IMR-90 (cell line): ENCODE measurements around the gene KCNJ8. TPM values are rescaled to one million over a fixed set of nuclear protein-coding genes. Genes with fewer than 3 reads are reported as not detected.

ENCODE experiments used
- ATAC-seq: fragments of 200-7000 bp; cut with Tn5 transposase; 2 replicates; pipeline ENCODE4 v1.9.1; 2020; ENCODE audit warnings: low read depth, mild to moderate bottlenecking, moderate library complexity
- BruUV-seq: library from RNA; stranded (reverse); fragments of 400-500 nt; replicated peaks from 2 replicates; lab custom pipeline; 2021; lab: Mats Ljungman, UMichigan
- CTCF ChIA-PET: fragments of 300-600 bp; formaldehyde crosslinking; extraction: SDS; loops from one replicate; lab custom pipeline; 2021; ENCODE audit warnings: antibody characterized with exemption; lab: Yijun Ruan, JAX
- POLR2A ChIA-PET: fragments of 300-600 bp; sonication (Branson Sonifier 250); formaldehyde crosslinking; loops from one replicate; lab custom pipeline; 2022; ENCODE audit warnings: antibody characterized with exemption; ENCODE audit not compliant: unreplicated experiment; lab: Charles Lee
- DNase-seq: peaks from one replicate; pipeline ENCODE4 v3.0.0; 2013
- H2AFZ ChIP-seq: replicated peaks from 2 replicates; pipeline ENCODE3; 2013; ENCODE audit warnings: low read length, mild to moderate bottlenecking; ENCODE audit not compliant: poor library complexity
- H2AK5ac ChIP-seq: 2 replicates; pipeline ENCODE4 v1.6.1; 2013; ENCODE audit warnings: low read depth, low read length, inconsistent platforms
- H2AK9ac ChIP-seq: replicated peaks from 2 replicates; pipeline ENCODE3; 2013; ENCODE audit warnings: mild to moderate bottlenecking, low read depth, low read length, moderate library complexity; ENCODE audit not compliant: poor library complexity
- H2BK120ac ChIP-seq: 2 replicates; pipeline ENCODE4 v1.6.1; 2013; ENCODE audit warnings: low read depth, low read length, inconsistent platforms
- H2BK15ac ChIP-seq: 3 replicates; pipeline ENCODE4 v1.6.1; 2013; ENCODE audit warnings: low read depth, low read length, inconsistent platforms
- H2BK20ac ChIP-seq: 2 replicates; pipeline ENCODE4 v1.6.1; 2013; ENCODE audit warnings: low read depth, mild to moderate bottlenecking, inconsistent platforms, low read length, moderate library complexity
- H2BK5ac ChIP-seq: 2 replicates; pipeline ENCODE4 v1.6.1; 2013; ENCODE audit warnings: mild to moderate bottlenecking, low read depth, low read length, inconsistent platforms; ENCODE audit not compliant: poor library complexity, severe bottlenecking
- H3K14ac ChIP-seq: replicated peaks from 2 replicates; pipeline ENCODE4 v1.6.1; 2013; ENCODE audit warnings: low read depth, low read length, inconsistent platforms
- H3K18ac ChIP-seq: 2 replicates; pipeline ENCODE4 v1.6.1; 2013; ENCODE audit warnings: low read depth, low read length, control low read depth
- H3K23ac ChIP-seq: 2 replicates; pipeline ENCODE4 v1.6.1; 2013; ENCODE audit warnings: low read depth, low read length, inconsistent platforms
- H3K27ac ChIP-seq: 2 replicates; pipeline ENCODE4 v1.5.1; 2013; ENCODE audit warnings: mild to moderate bottlenecking, control low read depth, low read length; ENCODE audit not compliant: insufficient read depth
- H3K27me3 ChIP-seq: 2 replicates; pipeline ENCODE4 v1.6.1; 2013; ENCODE audit warnings: low read length; ENCODE audit not compliant: control insufficient read depth, insufficient read depth
- H3K36me3 ChIP-seq: 2 replicates; pipeline ENCODE4 v1.6.1; 2013; ENCODE audit warnings: low read length, mixed read lengths; ENCODE audit not compliant: control insufficient read depth, insufficient read depth
- H3K4ac ChIP-seq: 2 replicates; pipeline ENCODE4 v1.6.1; 2013; ENCODE audit warnings: low read depth, low read length, inconsistent platforms
- H3K4me1 ChIP-seq: 2 replicates; pipeline ENCODE4 v1.6.1; 2013; ENCODE audit warnings: low read length, mixed read lengths; ENCODE audit not compliant: control insufficient read depth, insufficient read depth
- H3K4me2 ChIP-seq: 2 replicates; pipeline ENCODE4 v1.6.1; 2013; ENCODE audit warnings: low read depth, mild to moderate bottlenecking, control low read depth, low read length, moderate library complexity
- H3K4me3 ChIP-seq: 2 replicates; pipeline ENCODE4 v1.5.1; 2013; ENCODE audit warnings: low read depth, mild to moderate bottlenecking, control low read depth, low read length, moderate library complexity; ENCODE audit not compliant: insufficient read depth
- H3K56ac ChIP-seq: 2 replicates; pipeline ENCODE4 v1.6.1; 2013; ENCODE audit warnings: low read length, inconsistent platforms; ENCODE audit not compliant: insufficient read depth; ENCODE audit errors: extremely low read depth
- H3K79me1 ChIP-seq, 2 experiments: 2 replicates each; pipeline ENCODE4 v1.6.1; 2013; ENCODE audit warnings: low read length in 2 of 2, inconsistent platforms in 1 of 2, low read depth in 1 of 2
- H3K9ac ChIP-seq: 2 replicates; pipeline ENCODE4 v1.6.1; 2013; ENCODE audit warnings: low read depth, low read length, control low read depth
- H3K9me1 ChIP-seq: 2 replicates; pipeline ENCODE4 v1.6.1; 2013; ENCODE audit warnings: low read length, inconsistent platforms; ENCODE audit not compliant: insufficient read depth
- H3K9me3 ChIP-seq: 2 replicates; pipeline ENCODE4 v1.6.1; 2013; ENCODE audit warnings: low read length; ENCODE audit not compliant: control insufficient read depth, insufficient read depth
- H4K20me1 ChIP-seq: 2 replicates; pipeline ENCODE4 v1.6.1; 2013; ENCODE audit warnings: low read length, inconsistent platforms; ENCODE audit not compliant: insufficient read depth
- H4K5ac ChIP-seq: 2 replicates; pipeline ENCODE4 v1.6.1; 2013; ENCODE audit warnings: mild to moderate bottlenecking, low read depth, low read length, control low read depth
- H4K8ac ChIP-seq, 2 experiments: 2 replicates each; pipeline ENCODE4 v1.6.1; 2013; ENCODE audit warnings: low read depth in 2 of 2, low read length in 2 of 2, control low read depth in 1 of 2, inconsistent platforms in 1 of 2
- H4K91ac ChIP-seq: 2 replicates; pipeline ENCODE4 v1.6.1; 2013; ENCODE audit warnings: low read depth, low read length, inconsistent platforms; ENCODE audit not compliant: insufficient read depth
- BHLHE40 ChIP-seq: fragments of 150-350 bp; IDR thresholded peaks from 2 replicates; pipeline ENCODE4 v1.6.1; 2016; ENCODE audit warnings: mild to moderate bottlenecking, low read depth, low read length
- CEBPB ChIP-seq: IDR thresholded peaks from 2 replicates; pipeline ENCODE4 v1.6.1; 2012; ENCODE audit warnings: low read depth, low read length, improper control_type of control experiment
- CHD1 ChIP-seq: IDR thresholded peaks from 2 replicates; pipeline ENCODE4 v1.6.1; 2012; ENCODE audit warnings: low read depth, low read length, improper control_type of control experiment
- CTCF ChIP-seq: conservative IDR thresholded peaks from 2 replicates; pipeline ENCODE4 v1.5.1; 2012; ENCODE audit warnings: mild to moderate bottlenecking, low read depth, low read length, improper control_type of control experiment
- FOS ChIP-seq: fragments of 150-350 bp; IDR thresholded peaks from 2 replicates; pipeline ENCODE4 v1.6.1; 2016; ENCODE audit warnings: low read depth, low read length
- MAFK ChIP-seq: IDR thresholded peaks from 2 replicates; pipeline ENCODE4 v1.6.1; 2012; ENCODE audit warnings: low read depth, low read length, improper control_type of control experiment
- NFE2L2 ChIP-seq: fragments of 150-350 bp; IDR thresholded peaks from 2 replicates; pipeline ENCODE4 v1.6.1; 2016; ENCODE audit warnings: low read depth, mild to moderate bottlenecking, low read length
- POLR2A ChIP-seq: IDR thresholded peaks from 2 replicates; pipeline ENCODE4 v1.6.1; 2012; ENCODE audit warnings: mild to moderate bottlenecking, low read depth, low read length
- RAD21 ChIP-seq: IDR thresholded peaks from 2 replicates; pipeline ENCODE4 v1.6.1; 2012; ENCODE audit warnings: low read length, improper control_type of control experiment
- RCOR1 ChIP-seq: IDR thresholded peaks from 2 replicates; pipeline ENCODE4 v1.6.1; 2012; ENCODE audit warnings: mild to moderate bottlenecking, low read length, improper control_type of control experiment; ENCODE audit not compliant: insufficient replicate concordance
- RFX5 ChIP-seq: IDR thresholded peaks from 2 replicates; pipeline ENCODE4 v1.8.0; 2012; ENCODE audit warnings: low read depth, mild to moderate bottlenecking, low read length, moderate library complexity
- USF2 ChIP-seq: fragments of 150-350 bp; IDR thresholded peaks from 2 replicates; pipeline ENCODE4 v1.6.1; 2017; ENCODE audit warnings: mild to moderate bottlenecking, antibody characterized with exemption, low read length, low read depth
- WGBS, 2 experiments: methylation state at CpG; one replicate each; pipeline versions ENCODE4 v1.1.5 to v1.1.7; 2013; ENCODE audit warnings: missing lambda C conversion rate in 2 of 2; ENCODE audit not compliant: insufficient read length in 1 of 2; ENCODE audit errors: extremely low coverage in 2 of 2; 5-methylcytosine and 5-hydroxymethylcytosine counted together
- dilution Hi-C: fragments of 300-500 bp; cut with HindIII; formaldehyde crosslinking; loops from one replicate; pipeline ENCODE4 v1.14.3; 2018; ENCODE audit warnings: low sequenced_read_pairs; ENCODE audit not compliant: unreplicated experiment
- in situ Hi-C: fragments of 300-500 bp; cut with MboI; formaldehyde crosslinking; loops from 3 replicates; pipeline ENCODE4 v1.14.3; 2019; ENCODE audit warnings: low sequenced_read_pairs, inconsistent platforms, mixed read lengths
- intact Hi-C: fragments of 100-400 bp; cut with micrococcal nuclease; formaldehyde crosslinking; loops from 2 replicates; pipeline ENCODE4 v1.10.0; 2022
- polyA plus RNA-seq, 3 experiments: library from polyadenylated mRNA; depleted of rRNA; stranded (reverse); fragments of >200 nt; gene quantifications; 2 replicates each; pipeline ENCODE4 v1.2.3, GENCODE V29; 2012; ENCODE audit warnings: low replicate concordance in 1 of 3
- total RNA-seq: library from RNA; depleted of rRNA; stranded (reverse); fragments of >200 nt; gene quantifications from 2 replicates; pipeline ENCODE4 v1.2.3, GENCODE V29; 2012

KCNJ8 gene
- total and polyA plus RNA-seq, 2 of the 4 experiments (the other 2 are of a cell fraction), result 8.0 to 15.8 TPM

GRCh38 chr12:21797539-21797938 is 23.0 kb upstream of the KCNJ8 start:
- WGBS, 2 experiments, result no CpG with 5 or more reads among the region's 1 CpG
- in situ Hi-C loops, result no loop called here

More at GRCh38 chr12:21797539-21797938, 23.0 kb upstream of the KCNJ8 start:
- Histone ChIP-seq H3K14ac (no peak overlapping the region), H3K4me3 (no peak overlapping the region), H2AK5ac (no peak overlapping the region), H3K27ac (no peak overlapping the region), H2AFZ (no peak overlapping the region), H4K5ac (no peak overlapping the region), H2BK120ac (no peak overlapping the region), H2BK20ac (no peak overlapping the region), H2BK15ac (no peak overlapping the region), H3K9ac (no peak overlapping the region), H3K4me1 (no peaks in the 10 kb centered on the region), H2BK5ac (no peak overlapping the region), H3K56ac (no peak overlapping the region), H4K8ac (no peak overlapping the region), H3K9me3 (no peaks in the 10 kb centered on the region), H3K27me3 (no peaks in the 10 kb centered on the region), H3K4ac (no peak overlapping the region), H3K36me3 (no peaks in the 10 kb centered on the region), H3K9me1 (no peaks in the 10 kb centered on the region), H4K20me1 (no peaks in the 10 kb centered on the region), H3K18ac (no peak overlapping the region), H4K91ac (no peak overlapping the region), H3K23ac (no peak overlapping the region), H3K4me2 (no peak overlapping the region), H3K79me1 (no peaks in the 10 kb centered on the region), H2AK9ac (no peak overlapping the region)
- CTCF ChIA-PET, result no interaction called here
- dilution Hi-C loops, result no loop called here
- no TSS peak for BruUV-seq
- DNase-seq (peak; percentile 44), ATAC-seq (peak; percentile 42; the same call in 1 of the 2 replicates)
- POLR2A ChIA-PET, result interaction anchor here (0.6 kb wide), 1 partner anchor 1828 kb away, joined by 5 read pairs; no protein-coding TSS in a partner anchor
- intact Hi-C loops, result no loop called here
- TF ChIP-seq CTCF, result no peak
- no peak for TF ChIP-seq CEBPB
- no peak for TF ChIP-seq BHLHE40
- no peak for TF ChIP-seq RAD21
- no peak for TF ChIP-seq FOS
- TF ChIP-seq RFX5, result no peak
- TF ChIP-seq MAFK, result no peak
- no peak for TF ChIP-seq RCOR1
- TF ChIP-seq USF2, result no peak
- no peak for TF ChIP-seq POLR2A
- TF ChIP-seq NFE2L2, result no peak
- TF ChIP-seq CHD1, result no peak
